Left ventricle myocardium superior (tissue), 1 donor: ENCODE results near the gene KIF14. TPM values are rescaled to one million over a fixed set of nuclear protein-coding genes. Genes with fewer than 3 reads are reported as not detected.
"Not testable (repeated sequence)": the region's sequence is repeated elsewhere in the genome, so short reads cannot be mapped to it uniquely, and the experiment has no call there.

Experiments
- ATAC-seq: fragments of 200-7000 bp; cut with Tn5 transposase; one replicate; pipeline ENCODE4 v1.9.1; 2020; ENCODE audit warnings: mild to moderate bottlenecking, moderate library complexity
- DNase-seq: peaks from one replicate; pipeline ENCODE4 v3.0.0-alpha.2; 2020
- intact Hi-C: fragments of 100-400 bp; cut with micrococcal nuclease; formaldehyde crosslinking; loops from one replicate; pipeline ENCODE4 v1.11.0; 2022
- total RNA-seq: library from RNA; stranded (reverse); fragmentation: NEBNext Ultra II Directional; extraction: Animal tissue kit (Norgen Biotek cat#: 25700); gene quantifications from one replicate; pipeline ENCODE4 v1.2.1, GENCODE V29; 2021
- donor health status: DM: no; HTN: yes; CAD: no; lungs with severe emphysema.

Gene KIF14
- total RNA-seq, 1 donor from 2014 or later = 0.10 TPM

DNA sequence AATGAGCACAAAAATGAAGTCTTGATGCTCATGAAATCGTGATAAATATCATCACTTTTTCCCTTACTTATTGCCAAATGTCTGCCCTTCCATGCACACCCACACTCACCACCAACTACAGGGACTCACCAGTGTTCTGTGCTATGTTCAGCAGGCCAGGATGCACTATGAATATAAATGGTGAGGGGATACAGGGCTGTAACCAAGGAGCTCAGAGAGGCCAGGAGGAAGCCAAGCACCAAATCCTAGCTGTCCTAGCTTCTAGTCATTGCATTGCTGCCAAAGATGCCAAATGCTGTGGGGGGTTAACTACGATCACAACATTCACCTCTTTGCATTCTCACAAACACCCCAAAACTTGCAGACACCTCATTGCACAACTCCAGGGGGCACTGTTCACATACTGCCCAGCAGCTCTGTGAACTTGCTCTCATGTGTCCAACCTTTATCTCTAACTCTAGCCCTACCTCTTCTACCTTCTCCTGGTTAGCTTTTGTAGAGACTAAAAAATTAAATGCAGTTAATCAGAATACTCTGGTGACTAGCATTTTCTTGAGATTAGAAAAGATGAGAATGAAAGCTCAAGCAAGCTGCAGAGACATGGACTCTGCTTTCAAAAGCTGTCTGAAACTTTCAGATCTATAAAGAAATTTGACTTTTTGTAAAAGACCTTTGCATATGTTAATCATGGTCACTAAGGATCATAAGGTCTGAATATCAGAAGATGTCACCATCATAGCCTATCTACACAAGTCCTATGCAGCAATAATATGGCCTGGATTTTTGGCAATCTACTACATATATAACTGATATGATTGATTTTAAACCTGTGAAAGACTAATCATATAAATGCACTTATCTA, 13.9 kb upstream of the KIF14 start:
- DNase-seq (no peak), ATAC-seq (no peak)
- intact Hi-C loops = no loop called here

- no peak for ATAC-seq
- intact Hi-C loops = no loop called here
- no peak for DNase-seq
These were observed 10.8 kb upstream of the KIF14 start for GRCh38 chr1:200631375-200631774.

- intact Hi-C loops, DNase-seq, ATAC-seq: not testable (repeated sequence)
These were observed 10.0 kb upstream of the KIF14 start for GRCh38 chr1:200630515-200630899.

GRCh38 chr1:200629876-200630514, 9.4 kb upstream of the KIF14 start:
- intact Hi-C loops = loop anchor here (10.0 kb wide), 1 partner anchor 205 kb away; no protein-coding TSS in a partner anchor
- DNase-seq (no peak), ATAC-seq (no peak)

GRCh38 chr1:200628223-200628881, 7.8 kb upstream of the KIF14 start:
- intact Hi-C loops = loop anchor here (10.0 kb wide), 1 partner anchor 206 kb away; no protein-coding TSS in a partner anchor
- ATAC-seq = no peak

GRCh38 chr1:200627575-200628222, 7.1 kb upstream of the KIF14 start:
- no peak for ATAC-seq
- no peak for DNase-seq
- intact Hi-C loops = loop anchor here (10.0 kb wide), 1 partner anchor 207 kb away; no protein-coding TSS in a partner anchor

More at GRCh38 chr1:200628223-200628881, 7.8 kb upstream of the KIF14 start:
- DNase-seq = no peak

DNA sequence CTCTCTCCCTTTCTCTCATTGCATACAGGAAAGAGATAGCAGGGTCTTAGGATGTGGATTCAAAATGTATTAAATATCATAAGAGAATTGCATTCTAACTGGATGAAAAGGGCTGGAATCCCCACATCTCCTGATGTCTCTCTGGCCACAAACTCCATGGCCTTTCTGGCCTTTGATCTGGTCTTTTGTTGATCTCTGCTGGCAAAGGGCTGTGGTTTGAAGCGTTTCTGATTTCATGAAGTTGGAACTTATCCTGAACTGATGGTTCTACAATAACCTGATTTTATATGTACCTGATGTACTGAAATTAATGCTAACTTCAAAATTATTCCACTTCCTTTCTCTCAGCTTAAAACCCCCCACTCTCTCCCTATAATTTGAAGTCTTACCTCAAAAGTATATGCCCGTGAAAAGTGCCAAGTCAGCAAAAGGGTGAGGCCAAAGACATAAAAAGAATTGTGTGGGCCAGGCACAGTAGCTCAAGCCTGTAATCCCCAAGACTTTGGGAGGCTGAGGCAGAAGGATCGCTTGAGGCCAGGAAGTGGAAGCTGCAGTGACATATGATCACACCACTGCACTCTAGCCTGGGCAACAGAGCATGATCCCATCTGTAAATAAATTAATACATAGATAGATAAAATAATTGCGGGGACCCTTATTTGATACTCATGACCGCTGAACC, 6.4 kb upstream of the KIF14 start:
- DNase-seq = no peak
- no peak for ATAC-seq
- intact Hi-C loops = loop anchor here (10.0 kb wide), 1 partner anchor 208 kb away; no protein-coding TSS in a partner anchor

DNA sequence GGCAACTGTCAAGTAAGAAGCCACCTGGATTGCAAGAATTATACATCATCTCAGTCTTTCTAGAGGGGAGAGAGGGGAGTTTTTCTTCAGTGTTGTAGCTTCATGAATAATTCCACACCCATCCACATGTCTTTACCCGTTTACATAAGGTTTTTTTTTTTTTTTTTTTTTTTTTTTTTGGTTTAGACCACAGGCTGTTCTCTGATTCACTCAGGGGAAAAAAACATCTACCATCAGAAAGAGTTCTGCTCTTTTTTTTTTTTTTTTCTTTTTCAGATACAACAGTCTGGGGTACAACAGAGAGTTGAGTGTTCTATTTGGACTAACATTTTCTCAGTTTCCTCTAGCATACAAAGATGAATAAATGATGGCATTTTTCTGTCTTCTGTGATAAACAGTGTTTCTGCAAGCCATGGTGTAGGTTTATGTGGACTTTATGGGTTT, 4.9 kb upstream of the KIF14 start:
- intact Hi-C loops = loop anchor here (10.0 kb wide), 1 partner anchor 209 kb away; no protein-coding TSS in a partner anchor
- DNase-seq (no peak), ATAC-seq (no peak)

- no peak for ATAC-seq
- intact Hi-C loops = loop anchor here (10.0 kb wide), 1 partner anchor 210 kb away; no protein-coding TSS in a partner anchor
These were observed 4.3 kb upstream of the KIF14 start for GRCh38 chr1:200624679-200625335.

GRCh38 chr1:200619894-200620272, 668 bp downstream of the KIF14 start:
- intact Hi-C loops = loop anchor here (2.0 to 10.0 kb wide), 2 partner anchors 183 to 215 kb away; no protein-coding TSS in a partner anchor
- ATAC-seq = no peak
- no peak for DNase-seq

More at GRCh38 chr1:200624679-200625335, 4.3 kb upstream of the KIF14 start:
- no peak for DNase-seq

GRCh38 chr1:200610846-200611245, 9.7 kb downstream of the KIF14 start:
- intact Hi-C loops = no loop called here
- DNase-seq (no peak), ATAC-seq (no peak)

DNA sequence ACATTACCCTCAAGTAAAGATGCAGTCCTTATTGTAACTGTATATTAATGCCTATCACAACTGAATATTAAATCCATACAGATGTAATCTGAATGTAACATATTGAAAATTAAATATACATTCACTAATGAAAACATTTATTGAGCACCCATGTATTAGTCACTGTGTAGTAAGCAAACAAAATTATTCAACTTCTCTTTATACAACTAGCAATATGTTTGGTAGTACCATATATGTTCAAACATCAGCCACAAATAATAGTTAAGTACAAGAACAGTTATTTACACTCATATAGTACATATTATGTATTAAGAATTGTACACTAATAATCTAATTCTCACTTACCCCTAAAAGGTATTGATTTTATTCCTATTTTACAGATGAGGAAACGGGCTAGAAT, 17.9 kb downstream of the KIF14 start:
- intact Hi-C loops = no loop called here
- ATAC-seq = no peak
- DNase-seq = no peak

- no peak for DNase-seq
- no peak for ATAC-seq
- intact Hi-C loops = no loop called here
These were observed 30.6 kb downstream of the KIF14 start for GRCh38 chr1:200590001-200590400.

DNA sequence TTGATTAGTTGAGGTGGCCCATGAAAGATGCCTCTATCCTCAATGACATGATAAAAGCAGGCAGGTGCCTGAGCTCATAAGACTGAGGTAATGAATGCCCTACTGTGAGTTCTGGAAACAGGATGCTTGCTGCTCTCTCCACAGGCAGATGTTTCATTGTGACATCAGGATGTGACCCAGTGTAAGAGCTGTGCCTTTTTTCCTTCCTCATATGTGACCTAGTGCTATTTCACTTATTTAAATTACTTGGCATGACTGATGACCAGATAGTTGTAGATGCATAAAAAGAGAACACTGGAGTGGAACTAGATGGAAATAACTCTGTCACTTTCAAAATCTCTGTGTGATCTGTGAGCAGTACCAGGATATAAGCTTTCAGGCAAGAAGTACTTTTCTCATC, 31.9 kb downstream of the KIF14 start:
- intact Hi-C loops = no loop called here
- DNase-seq (no peak), ATAC-seq (peak; percentile 39)

- DNase-seq (no peak), ATAC-seq (no peak)
- intact Hi-C loops = no loop called here
These were observed 56.2 kb downstream of the KIF14 start for GRCh38 chr1:200564319-200564718.

- ATAC-seq (no peak), DNase-seq (no peak)
- intact Hi-C loops = no loop called here
These were observed 58.7 kb downstream of the KIF14 start for GRCh38 chr1:200561856-200562214.

- intact Hi-C loops = no loop called here
- no peak for ATAC-seq
- no peak for DNase-seq
These were observed 61.6 kb downstream of the KIF14 start for GRCh38 chr1:200558866-200559459.

- intact Hi-C loops = no loop called here
- ATAC-seq = no peak
- DNase-seq = no peak
These were observed 64.5 kb downstream of the KIF14 start for GRCh38 chr1:200556002-200556401.
